HCT116 (cell line): Measurements from ENCODE around the gene PPP1R1C.

Experiments
- POLR2A ChIP-seq: IDR thresholded peaks from 2 replicates; pipeline ENCODE4 v1.7.0; 2011; ENCODE audit warnings: borderline replicate concordance; ENCODE audit not compliant: insufficient read depth, insufficient read length; ENCODE audit errors: extremely low read depth
- POLR2AphosphoS5 ChIP-seq: IDR thresholded peaks from 2 replicates; pipeline ENCODE4 v1.6.1; 2011; ENCODE audit warnings: mild to moderate bottlenecking, low read depth, low read length, moderate library complexity
- TF ChIP-seq, protein P1 (sequence below), 3 experiments: fragments of 200-600 bp in 1 of 3; sonication (generic) in 1 of 3; IDR thresholded peaks in 2 of 3; conservative IDR thresholded peaks in 1 of 3; 2 replicates each; pipeline ENCODE4 v1.5.1; 2012 to 2017; ENCODE audit warnings: low read depth in 2 of 3, low read length in 2 of 3, antibody characterized with exemption in 1 of 3, borderline replicate concordance in 1 of 3, control low read depth in 1 of 3, mild to moderate bottlenecking in 1 of 3, mixed read lengths in 1 of 3, mixed run types in 1 of 3, moderate library complexity in 1 of 3; ENCODE audit not compliant: insufficient read depth in 1 of 3

DNA sequence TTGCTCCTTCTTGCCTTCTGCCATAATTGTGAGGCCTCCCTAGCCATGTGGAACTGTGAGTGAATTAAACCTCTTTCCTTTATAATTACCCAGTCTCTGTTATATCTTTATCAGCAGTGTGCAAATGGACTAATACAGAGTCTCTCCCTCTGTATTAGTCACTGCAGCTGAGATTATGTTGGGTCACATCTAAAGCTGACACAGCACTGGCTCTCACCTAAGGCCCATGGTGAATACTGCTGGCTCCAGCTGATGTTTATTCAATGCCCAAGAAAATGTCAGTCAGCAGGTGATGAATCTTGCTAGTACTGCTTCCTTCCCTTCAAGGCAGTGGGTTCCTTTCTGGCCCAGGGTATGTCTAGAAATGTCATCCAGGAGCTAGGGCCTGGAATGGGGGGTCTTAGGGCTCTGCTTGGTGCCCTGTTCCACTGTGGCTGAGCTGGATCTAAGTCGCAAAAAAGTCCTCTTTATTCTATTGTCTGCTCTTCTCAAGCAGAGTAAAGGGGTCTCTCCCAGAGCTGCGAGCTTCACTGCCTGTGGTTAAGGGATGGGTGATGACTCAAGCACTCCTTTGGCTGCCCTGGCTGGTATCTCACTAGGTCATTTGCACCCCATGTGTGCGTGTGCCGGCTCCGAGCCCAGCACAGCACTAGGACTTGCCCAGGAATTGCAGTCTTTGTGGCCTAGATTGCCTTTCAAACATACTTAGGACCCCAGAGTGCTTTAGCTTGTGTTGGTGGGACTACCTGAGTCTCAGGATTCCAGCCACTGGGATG lies 29.9 kb downstream of the PPP1R1C start:
- TF ChIP-seq POLR2A = no peak
- TF ChIP-seq, protein P1, sequence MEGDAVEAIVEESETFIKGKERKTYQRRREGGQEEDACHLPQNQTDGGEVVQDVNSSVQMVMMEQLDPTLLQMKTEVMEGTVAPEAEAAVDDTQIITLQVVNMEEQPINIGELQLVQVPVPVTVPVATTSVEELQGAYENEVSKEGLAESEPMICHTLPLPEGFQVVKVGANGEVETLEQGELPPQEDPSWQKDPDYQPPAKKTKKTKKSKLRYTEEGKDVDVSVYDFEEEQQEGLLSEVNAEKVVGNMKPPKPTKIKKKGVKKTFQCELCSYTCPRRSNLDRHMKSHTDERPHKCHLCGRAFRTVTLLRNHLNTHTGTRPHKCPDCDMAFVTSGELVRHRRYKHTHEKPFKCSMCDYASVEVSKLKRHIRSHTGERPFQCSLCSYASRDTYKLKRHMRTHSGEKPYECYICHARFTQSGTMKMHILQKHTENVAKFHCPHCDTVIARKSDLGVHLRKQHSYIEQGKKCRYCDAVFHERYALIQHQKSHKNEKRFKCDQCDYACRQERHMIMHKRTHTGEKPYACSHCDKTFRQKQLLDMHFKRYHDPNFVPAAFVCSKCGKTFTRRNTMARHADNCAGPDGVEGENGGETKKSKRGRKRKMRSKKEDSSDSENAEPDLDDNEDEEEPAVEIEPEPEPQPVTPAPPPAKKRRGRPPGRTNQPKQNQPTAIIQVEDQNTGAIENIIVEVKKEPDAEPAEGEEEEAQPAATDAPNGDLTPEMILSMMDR (IDR thresholded peaks at IDR 0.05 in 2 of 3, conservative IDR thresholded peaks at IDR 0.05 in 1 of 3; ENCODE audit: borderline replicate concordance in 1 of 3, insufficient read depth in 1 of 3, low read depth in 2 of 3, low read length in 2 of 3) = no peak
- TF ChIP-seq POLR2AphosphoS5 = no peak
